Spleen (tissue), 7 donors: ENCODE data around the gene OR3A2.

Experiments used
- POLR2A ChIP-seq, 3 donors: fragments of 450-650 bp; IDR thresholded peaks; one replicate each; pipeline ENCODE4 v1.5.1; 2017; ENCODE audit warnings: antibody characterized with exemption in 3 of 3, mild to moderate bottlenecking in 1 of 3
- TF ChIP-seq, protein P1 (sequence below), 11 experiments: fragments of 200-600 bp in 7 of 11; fragments of 450-650 bp in 4 of 11; sonication (generic) in 4 of 11; IDR thresholded peaks in 8 of 11; conservative IDR thresholded peaks in 3 of 11; 1 replicate in 7 of 11; 2 replicates in 4 of 11; pipeline versions ENCODE4 v1.4.0 to v1.8.0; 2016 to 2021; ENCODE audit warnings: antibody characterized with exemption in 11 of 11, inconsistent platforms in 4 of 11, mild to moderate bottlenecking in 1 of 11
- donor health status: DM: no; HTN: no; CAD: no; lungs with moderate emphysema.
- donor health status: DM: no; HTN: no; CAD: no.
- donor health status: DM: no; HTN: no; CAD: no.

DNA sequence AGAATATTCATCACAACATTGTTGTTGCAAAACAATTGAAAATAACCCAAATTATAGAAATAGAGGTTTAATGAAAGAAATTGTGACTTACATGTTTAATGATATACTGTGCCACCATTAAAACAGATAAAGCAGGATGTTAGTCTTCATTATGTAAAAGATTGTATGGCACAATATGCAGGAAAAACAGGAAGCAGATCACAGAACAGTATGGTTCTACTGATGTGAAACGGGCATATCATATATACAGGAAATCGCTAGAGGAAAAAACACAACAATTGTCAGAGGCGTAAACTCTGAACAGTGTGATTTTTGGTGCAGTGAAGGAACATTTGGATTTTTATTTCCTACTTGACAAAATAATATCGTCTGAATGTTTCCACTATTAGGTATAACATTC is 110.0 kb downstream of the OR3A2 start:
- TF ChIP-seq, protein P1, sequence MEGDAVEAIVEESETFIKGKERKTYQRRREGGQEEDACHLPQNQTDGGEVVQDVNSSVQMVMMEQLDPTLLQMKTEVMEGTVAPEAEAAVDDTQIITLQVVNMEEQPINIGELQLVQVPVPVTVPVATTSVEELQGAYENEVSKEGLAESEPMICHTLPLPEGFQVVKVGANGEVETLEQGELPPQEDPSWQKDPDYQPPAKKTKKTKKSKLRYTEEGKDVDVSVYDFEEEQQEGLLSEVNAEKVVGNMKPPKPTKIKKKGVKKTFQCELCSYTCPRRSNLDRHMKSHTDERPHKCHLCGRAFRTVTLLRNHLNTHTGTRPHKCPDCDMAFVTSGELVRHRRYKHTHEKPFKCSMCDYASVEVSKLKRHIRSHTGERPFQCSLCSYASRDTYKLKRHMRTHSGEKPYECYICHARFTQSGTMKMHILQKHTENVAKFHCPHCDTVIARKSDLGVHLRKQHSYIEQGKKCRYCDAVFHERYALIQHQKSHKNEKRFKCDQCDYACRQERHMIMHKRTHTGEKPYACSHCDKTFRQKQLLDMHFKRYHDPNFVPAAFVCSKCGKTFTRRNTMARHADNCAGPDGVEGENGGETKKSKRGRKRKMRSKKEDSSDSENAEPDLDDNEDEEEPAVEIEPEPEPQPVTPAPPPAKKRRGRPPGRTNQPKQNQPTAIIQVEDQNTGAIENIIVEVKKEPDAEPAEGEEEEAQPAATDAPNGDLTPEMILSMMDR (IDR thresholded peaks at IDR 0.05 in 8 of 11, conservative IDR thresholded peaks at IDR 0.05 in 3 of 11) = no peak
- no peak for TF ChIP-seq POLR2A (IDR thresholded peaks at IDR 0.05)
